ENCODE results near the gene SEMA3D. TPM values are rescaled to one million over a fixed set of nuclear protein-coding genes. Genes with fewer than 3 reads are reported as not detected.

The SEMA3D gene
- total RNA-seq, 3 donors from 2014 or later (not counting 1 experiment from before 2014, with no cell fraction given) = not detected

DNA sequence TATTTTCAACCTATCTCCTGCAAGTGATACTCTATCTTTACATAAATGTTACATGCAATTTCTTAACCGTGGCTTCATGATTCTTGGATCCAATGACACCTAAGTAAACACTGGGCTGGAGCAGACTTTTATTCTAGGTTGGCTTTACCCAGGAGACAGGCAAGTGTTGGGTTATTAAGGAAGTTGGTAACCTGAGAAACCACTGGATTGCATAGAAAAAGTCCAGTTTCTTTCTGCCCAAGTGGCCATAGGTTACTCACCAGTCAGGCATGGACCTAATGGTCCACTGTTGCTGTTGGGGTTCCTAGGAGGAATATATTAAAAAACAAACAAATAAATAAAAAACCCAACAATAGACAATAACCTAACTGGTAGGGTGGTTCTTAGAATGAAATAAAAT is 112.8 kb downstream of the SEMA3D start:
- H3K4me1 Mint-ChIP-seq = no peaks in the 10 kb centered on the region
- no peaks in the 10 kb centered on the region for H3K36me3 ChIP-seq (ENCODE audit: control insufficient read depth, insufficient read depth, low read length)
- no peaks in the 10 kb centered on the region for H3K27me3 Mint-ChIP-seq (ENCODE audit: low read depth in 2 of 2)
- no peak for ATAC-seq
- no peaks in the 10 kb centered on the region for H3K4me1 ChIP-seq (ENCODE audit: control insufficient read depth, insufficient read depth, low read length)
- no peak for DNase-seq
- H3K9me3 ChIP-seq (ENCODE audit: control insufficient read depth, insufficient read depth, low read length) = no peaks in the 10 kb centered on the region
- TF ChIP-seq CTCF (IDR thresholded peaks at IDR 0.05) = no peak
- no peak overlapping the region for H3K4me3 ChIP-seq (ENCODE audit: low read length)
- H3K36me3 Mint-ChIP-seq = no peaks in the 10 kb centered on the region
- intact Hi-C loops (cut with micrococcal nuclease) = no loop called here
- H3K4me3 Mint-ChIP-seq = no peak overlapping the region
- no peak overlapping the region for H3K27ac Mint-ChIP-seq
- no peaks in the 10 kb centered on the region for H3K27me3 ChIP-seq (ENCODE audit: control insufficient read depth, insufficient read depth, low read length)
- 67% methylated on average over 1 of the region's 1 CpG for WGBS (ENCODE audit: insufficient coverage)
- no peak overlapping the region for H3K27ac ChIP-seq (ENCODE audit: low read length)
- peaks cover 5 to 7% of the 10 kb centered on the region in 2 donors for H3K9me3 Mint-ChIP-seq

- no peaks in the 10 kb centered on the region for H3K36me3 ChIP-seq (ENCODE audit: control insufficient read depth, insufficient read depth, low read length)
- intact Hi-C loops (cut with micrococcal nuclease) = no loop called here
- no peak overlapping the region for H3K27ac ChIP-seq (ENCODE audit: low read length)
- H3K27ac Mint-ChIP-seq = no peak overlapping the region
- no peak overlapping the region for H3K4me3 Mint-ChIP-seq
- peaks cover 10% of the 10 kb centered on the region in 2 donors for H3K9me3 Mint-ChIP-seq
- no peaks in the 10 kb centered on the region for H3K27me3 Mint-ChIP-seq (ENCODE audit: low read depth in 2 of 2)
- H3K4me1 Mint-ChIP-seq = no peaks in the 10 kb centered on the region
- H3K4me3 ChIP-seq (ENCODE audit: low read length) = no peak overlapping the region
- TF ChIP-seq CTCF (IDR thresholded peaks at IDR 0.05) = no peak
- H3K36me3 Mint-ChIP-seq = no peaks in the 10 kb centered on the region
- H3K4me1 ChIP-seq (ENCODE audit: control insufficient read depth, insufficient read depth, low read length) = no peaks in the 10 kb centered on the region
- DNase-seq = no peak
- no peak for ATAC-seq
- no peaks in the 10 kb centered on the region for H3K27me3 ChIP-seq (ENCODE audit: control insufficient read depth, insufficient read depth, low read length)
- 89% methylated on average over 5 of the region's 5 CpGs for WGBS (ENCODE audit: insufficient coverage)
- H3K9me3 ChIP-seq (ENCODE audit: control insufficient read depth, insufficient read depth, low read length) = no peaks in the 10 kb centered on the region
These were observed 115.8 kb downstream of the SEMA3D start for GRCh38 chr7:85070967-85071628.

DNA sequence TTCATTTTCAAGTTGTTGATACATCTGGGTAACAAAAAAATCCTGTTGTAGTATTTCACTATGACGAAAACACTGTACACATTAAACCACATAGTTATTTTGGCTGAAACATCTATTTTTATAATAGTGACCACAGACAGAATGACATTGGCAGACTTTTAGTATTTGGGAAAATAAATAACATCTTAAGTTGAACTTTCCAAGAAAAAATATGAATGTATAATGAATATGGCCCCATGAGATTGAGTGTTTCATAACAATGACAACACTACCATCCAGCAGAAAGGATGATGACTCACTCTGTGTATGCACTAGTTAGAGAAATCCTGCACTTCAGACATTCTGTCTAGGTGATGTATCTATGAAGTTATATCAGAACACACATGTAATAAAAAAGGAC is 118.1 kb downstream of the SEMA3D start:
- Histone ChIP-seq H3K27me3 (ENCODE audit: control insufficient read depth, insufficient read depth, low read length) (no peaks in the 10 kb centered on the region), H3K4me3 (ENCODE audit: low read length) (no peak overlapping the region), H3K27ac (ENCODE audit: low read length) (no peak overlapping the region), H3K36me3 (ENCODE audit: control insufficient read depth, insufficient read depth, low read length) (no peaks in the 10 kb centered on the region), H3K9me3 (ENCODE audit: control insufficient read depth, insufficient read depth, low read length) (no peaks in the 10 kb centered on the region), H3K4me1 (ENCODE audit: control insufficient read depth, insufficient read depth, low read length) (no peaks in the 10 kb centered on the region)
- intact Hi-C loops (cut with micrococcal nuclease) = no loop called here
- Mint-ChIP-seq H3K4me1 (no peaks in the 10 kb centered on the region), H3K36me3 (no peaks in the 10 kb centered on the region), H3K27me3 (ENCODE audit: low read depth in 2 of 2) (no peaks in the 10 kb centered on the region), H3K27ac (no peak overlapping the region), H3K4me3 (no peak overlapping the region), H3K9me3 (peaks cover 9 to 10% of the 10 kb centered on the region in 2 donors)
- DNase-seq = no peak
- no peak for ATAC-seq
- TF ChIP-seq CTCF (IDR thresholded peaks at IDR 0.05) = no peak
- WGBS (ENCODE audit: insufficient coverage) = no CpG with 5 or more reads among the region's 1 CpG

DNA sequence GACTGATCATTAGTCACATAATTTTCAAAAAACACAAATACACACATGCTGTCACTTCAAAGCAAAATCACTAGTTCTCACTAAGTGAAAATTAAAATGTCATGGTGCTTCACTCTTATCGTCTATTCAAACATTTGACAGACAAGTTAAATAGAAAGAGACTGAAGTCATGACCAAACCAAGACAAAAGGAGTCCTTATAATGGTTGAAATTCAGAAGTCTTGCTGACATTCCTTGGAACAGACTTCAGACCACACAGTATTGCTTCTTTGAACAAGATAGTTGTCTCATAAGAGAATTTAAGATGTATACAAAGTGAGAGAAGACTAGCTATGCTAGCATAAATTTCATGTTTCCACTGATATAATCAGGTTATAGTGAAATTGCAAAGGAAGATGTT is 119.5 kb downstream of the SEMA3D start:
- H3K4me3 Mint-ChIP-seq = no peak overlapping the region
- no CpG with 5 or more reads among the region's 1 CpG for WGBS (ENCODE audit: insufficient coverage)
- no peak overlapping the region for H3K27ac Mint-ChIP-seq
- no peaks in the 10 kb centered on the region for H3K4me1 Mint-ChIP-seq
- no peak overlapping the region for H3K27ac ChIP-seq (ENCODE audit: low read length)
- no peaks in the 10 kb centered on the region for H3K36me3 Mint-ChIP-seq
- H3K27me3 ChIP-seq (ENCODE audit: control insufficient read depth, insufficient read depth, low read length) = no peaks in the 10 kb centered on the region
- no peak for TF ChIP-seq CTCF (IDR thresholded peaks at IDR 0.05)
- H3K4me3 ChIP-seq (ENCODE audit: low read length) = no peak overlapping the region
- DNase-seq (no peak), ATAC-seq (no peak)
- H3K9me3 Mint-ChIP-seq = peaks cover 12 to 13% of the 10 kb centered on the region in 2 donors
- H3K9me3 ChIP-seq (ENCODE audit: control insufficient read depth, insufficient read depth, low read length) = no peaks in the 10 kb centered on the region
- no peaks in the 10 kb centered on the region for H3K4me1 ChIP-seq (ENCODE audit: control insufficient read depth, insufficient read depth, low read length)
- H3K36me3 ChIP-seq (ENCODE audit: control insufficient read depth, insufficient read depth, low read length) = no peaks in the 10 kb centered on the region
- no peaks in the 10 kb centered on the region for H3K27me3 Mint-ChIP-seq (ENCODE audit: low read depth in 2 of 2)
- intact Hi-C loops (cut with micrococcal nuclease) = no loop called here

Data from natural killer cell (primary cell).